ENCODE data around the gene LRRC41. TPM values are rescaled to one million over a fixed set of nuclear protein-coding genes. Genes with fewer than 3 reads are reported as not detected.

LRRC41 gene
- total RNA-seq, 1 donor from 2014 or later = 82.9 TPM

GRCh38 chr1:46289976-46290375, 13.4 kb downstream of the LRRC41 start:
- Mint-ChIP-seq H3K4me3 (ENCODE audit: unreplicated experiment) (no peak overlapping the region), H3K4me1 (ENCODE audit: low read depth) (peaks cover 17% of the 10 kb centered on the region), H3K9me3 (ENCODE audit: low read depth) (no peaks in the 10 kb centered on the region), H3K27me3 (ENCODE audit: low read depth) (no peaks in the 10 kb centered on the region), H3K27ac (ENCODE audit: unreplicated experiment) (peak overlapping the region; percentile 49), H3K36me3 (ENCODE audit: low read depth) (peaks cover 24% of the 10 kb centered on the region)
- no peak for TF ChIP-seq CTCF (IDR thresholded peaks at IDR 0.05)
- DNase-seq (ENCODE audit: low spot score) = no peak

- no peak for TF ChIP-seq CTCF (IDR thresholded peaks at IDR 0.05)
- Mint-ChIP-seq H3K36me3 (ENCODE audit: low read depth) (peaks cover 31% of the 10 kb centered on the region), H3K27ac (ENCODE audit: unreplicated experiment) (peak overlapping the region; percentile 89), H3K4me3 (ENCODE audit: unreplicated experiment) (no peak overlapping the region), H3K27me3 (ENCODE audit: low read depth) (no peaks in the 10 kb centered on the region), H3K9me3 (ENCODE audit: low read depth) (no peaks in the 10 kb centered on the region), H3K4me1 (ENCODE audit: low read depth) (peaks cover 17% of the 10 kb centered on the region)
- no peak for DNase-seq (ENCODE audit: low spot score)
Measured at GRCh38 chr1:46289134-46289494, 14.3 kb downstream of the LRRC41 start.

- H3K9me3 Mint-ChIP-seq (ENCODE audit: low read depth) = no peaks in the 10 kb centered on the region
- no peak for DNase-seq (ENCODE audit: low spot score)
- peak overlapping the region; percentile 89 for H3K27ac Mint-ChIP-seq (ENCODE audit: unreplicated experiment)
- H3K4me1 Mint-ChIP-seq (ENCODE audit: low read depth) = peaks cover 17% of the 10 kb centered on the region
- peaks cover 34% of the 10 kb centered on the region for H3K36me3 Mint-ChIP-seq (ENCODE audit: low read depth)
- H3K27me3 Mint-ChIP-seq (ENCODE audit: low read depth) = no peaks in the 10 kb centered on the region
- TF ChIP-seq CTCF (IDR thresholded peaks at IDR 0.05) = no peak
- H3K4me3 Mint-ChIP-seq (ENCODE audit: unreplicated experiment) = no peak overlapping the region
Measured at GRCh38 chr1:46288485-46289133, 14.8 kb downstream of the LRRC41 start.

- Mint-ChIP-seq H3K9me3 (ENCODE audit: low read depth) (no peaks in the 10 kb centered on the region), H3K27me3 (ENCODE audit: low read depth) (no peaks in the 10 kb centered on the region), H3K36me3 (ENCODE audit: low read depth) (peaks cover 46% of the 10 kb centered on the region), H3K4me3 (ENCODE audit: unreplicated experiment) (no peak overlapping the region), H3K4me1 (ENCODE audit: low read depth) (peaks cover 17% of the 10 kb centered on the region), H3K27ac (ENCODE audit: unreplicated experiment) (peak overlapping the region; percentile 27)
- TF ChIP-seq CTCF (IDR thresholded peaks at IDR 0.05) = no peak
- DNase-seq (ENCODE audit: low spot score) = peak; percentile 85
Measured at GRCh38 chr1:46285730-46286477, 17.5 kb downstream of the LRRC41 start.

- H3K27ac Mint-ChIP-seq (ENCODE audit: unreplicated experiment) = peak overlapping the region; percentile 56
- H3K36me3 Mint-ChIP-seq (ENCODE audit: low read depth) = peaks cover 50% of the 10 kb centered on the region
- no peak overlapping the region for H3K4me3 Mint-ChIP-seq (ENCODE audit: unreplicated experiment)
- H3K9me3 Mint-ChIP-seq (ENCODE audit: low read depth) = no peaks in the 10 kb centered on the region
- no peaks in the 10 kb centered on the region for H3K27me3 Mint-ChIP-seq (ENCODE audit: low read depth)
- no peak for TF ChIP-seq CTCF (IDR thresholded peaks at IDR 0.05)
- no peak for DNase-seq (ENCODE audit: low spot score)
- peaks cover 15% of the 10 kb centered on the region for H3K4me1 Mint-ChIP-seq (ENCODE audit: low read depth)
Measured at GRCh38 chr1:46284597-46285564, 18.5 kb downstream of the LRRC41 start.

Measured in chondrocyte (in vitro differentiated cells).